Prostate gland (tissue), 2 donors: ENCODE data around the gene FIBP.

Experiments
- POLR2A ChIP-seq: fragments of 450-650 bp; IDR thresholded peaks from one replicate; pipeline ENCODE4 v1.6.1; 2016; ENCODE audit warnings: antibody characterized with exemption, mild to moderate bottlenecking
- POLR2AphosphoS5 ChIP-seq: sonication (generic); formaldehyde crosslinking; IDR thresholded peaks from one replicate; pipeline ENCODE4 v1.6.1; 2017; ENCODE audit warnings: antibody characterized with exemption
- TF ChIP-seq, protein P1 (sequence below), 4 experiments: fragments of 200-600 bp in 2 of 4; fragments of 450-650 bp in 2 of 4; sonication (generic) in 2 of 4; IDR thresholded peaks; 1 replicate in 3 of 4; 2 replicates in 1 of 4; pipeline ENCODE4 v1.5.1; 2016 to 2019; ENCODE audit warnings: antibody characterized with exemption in 4 of 4, mild to moderate bottlenecking in 2 of 4, moderate library complexity in 2 of 4

DNA sequence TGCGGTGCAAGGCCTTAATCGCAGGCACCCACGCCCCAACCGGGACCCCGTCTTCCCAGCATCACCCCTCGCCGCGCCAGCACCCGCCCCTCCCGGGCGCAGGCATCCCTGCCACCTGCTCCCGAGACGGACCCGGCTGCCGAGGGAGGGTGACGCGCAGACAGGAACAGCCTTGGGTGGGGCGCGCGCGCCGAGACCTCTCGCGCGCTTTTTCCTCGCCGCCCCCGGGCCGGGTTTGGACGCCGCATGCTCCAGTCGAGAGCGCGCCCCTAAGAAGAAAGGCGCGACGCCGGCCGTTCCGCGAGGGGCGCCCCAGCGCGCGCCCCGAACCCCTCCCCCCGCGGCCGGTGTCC, 30.8 kb downstream of the FIBP start:
- TF ChIP-seq, protein P1, sequence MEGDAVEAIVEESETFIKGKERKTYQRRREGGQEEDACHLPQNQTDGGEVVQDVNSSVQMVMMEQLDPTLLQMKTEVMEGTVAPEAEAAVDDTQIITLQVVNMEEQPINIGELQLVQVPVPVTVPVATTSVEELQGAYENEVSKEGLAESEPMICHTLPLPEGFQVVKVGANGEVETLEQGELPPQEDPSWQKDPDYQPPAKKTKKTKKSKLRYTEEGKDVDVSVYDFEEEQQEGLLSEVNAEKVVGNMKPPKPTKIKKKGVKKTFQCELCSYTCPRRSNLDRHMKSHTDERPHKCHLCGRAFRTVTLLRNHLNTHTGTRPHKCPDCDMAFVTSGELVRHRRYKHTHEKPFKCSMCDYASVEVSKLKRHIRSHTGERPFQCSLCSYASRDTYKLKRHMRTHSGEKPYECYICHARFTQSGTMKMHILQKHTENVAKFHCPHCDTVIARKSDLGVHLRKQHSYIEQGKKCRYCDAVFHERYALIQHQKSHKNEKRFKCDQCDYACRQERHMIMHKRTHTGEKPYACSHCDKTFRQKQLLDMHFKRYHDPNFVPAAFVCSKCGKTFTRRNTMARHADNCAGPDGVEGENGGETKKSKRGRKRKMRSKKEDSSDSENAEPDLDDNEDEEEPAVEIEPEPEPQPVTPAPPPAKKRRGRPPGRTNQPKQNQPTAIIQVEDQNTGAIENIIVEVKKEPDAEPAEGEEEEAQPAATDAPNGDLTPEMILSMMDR (IDR thresholded peaks at IDR 0.05), result no peak
- no peak for TF ChIP-seq POLR2AphosphoS5
- no peak for TF ChIP-seq POLR2A
